GM13976 (cell line): ENCODE measurements around the gene RRP36.

Experiments
- DNase-seq: peaks from one replicate; pipeline ENCODE4 v3.0.0; 2012; ENCODE audit warnings: low spot score
- CTCF ChIP-seq: IDR thresholded peaks from 2 replicates; pipeline ENCODE4 v1.5.1; 2012; ENCODE audit warnings: borderline replicate concordance, mild to moderate bottlenecking; ENCODE audit not compliant: insufficient read depth; ENCODE audit errors: extremely low read depth, missing control alignments, control extremely low read depth
- in situ Hi-C: fragments of 300-500 bp; cut with MboI; formaldehyde crosslinking; loops from one replicate; pipeline ENCODE4 v1.12.0; 2022; ENCODE audit warnings: low sequenced_read_pairs, mixed read lengths, inconsistent platforms; ENCODE audit not compliant: unreplicated experiment

RRP36 gene

GRCh38 chr6:43006251-43006650 lies 15.2 kb upstream of the RRP36 start:
- TF ChIP-seq CTCF: no peak
- DNase-seq: no peak
- in situ Hi-C loops: no loop called here

DNA sequence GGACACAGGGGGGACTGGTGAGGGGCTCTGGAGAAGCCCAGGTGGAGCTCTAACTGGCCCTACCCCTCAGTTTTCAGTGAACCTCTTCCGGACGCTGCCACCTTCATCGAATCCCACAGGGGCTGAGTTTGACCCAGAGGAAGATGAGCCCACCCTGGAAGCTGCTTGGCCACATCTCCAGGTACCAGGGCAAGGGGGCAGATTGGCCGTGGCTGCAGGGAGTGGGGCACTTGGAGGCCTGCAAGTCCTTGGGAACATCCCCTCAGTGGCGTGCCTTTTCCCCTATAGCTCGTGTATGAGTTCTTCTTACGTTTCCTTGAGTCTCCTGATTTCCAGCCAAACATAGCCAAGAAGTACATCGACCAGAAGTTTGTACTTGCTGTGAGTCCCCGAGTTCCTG lies 14.3 kb upstream of the RRP36 start:
- in situ Hi-C loops: no loop called here
- no peak for DNase-seq
- no peak for TF ChIP-seq CTCF

GRCh38 chr6:43009124-43009523 lies 12.3 kb upstream of the RRP36 start:
- in situ Hi-C loops: no loop called here
- peak; percentile 55 for DNase-seq
- peak; percentile 20 for TF ChIP-seq CTCF

DNA sequence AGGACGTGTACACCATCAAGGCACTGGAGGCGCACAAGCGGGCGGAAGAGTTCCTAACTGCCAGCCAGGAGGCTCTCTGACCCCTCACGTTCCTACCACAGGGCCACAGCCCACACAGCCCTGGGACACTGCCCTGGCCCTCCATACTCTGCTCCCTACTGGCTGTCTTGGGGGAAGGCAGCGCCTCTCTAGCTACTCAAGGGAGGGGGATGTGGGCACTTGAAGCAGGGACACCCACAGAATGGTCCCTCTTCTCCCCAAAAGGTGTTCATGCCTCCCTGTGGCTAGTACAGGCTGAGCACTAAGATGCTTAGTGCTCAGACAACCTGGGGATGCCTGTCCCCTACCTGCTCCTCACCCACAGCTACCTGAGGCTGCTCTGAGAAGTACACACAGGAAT lies 10.2 kb upstream of the RRP36 start:
- in situ Hi-C loops: no loop called here
- DNase-seq: no peak
- no peak for TF ChIP-seq CTCF

GRCh38 chr6:43012364-43012763 lies 9.1 kb upstream of the RRP36 start:
- in situ Hi-C loops: no loop called here
- DNase-seq: no peak
- TF ChIP-seq CTCF: no peak

DNA sequence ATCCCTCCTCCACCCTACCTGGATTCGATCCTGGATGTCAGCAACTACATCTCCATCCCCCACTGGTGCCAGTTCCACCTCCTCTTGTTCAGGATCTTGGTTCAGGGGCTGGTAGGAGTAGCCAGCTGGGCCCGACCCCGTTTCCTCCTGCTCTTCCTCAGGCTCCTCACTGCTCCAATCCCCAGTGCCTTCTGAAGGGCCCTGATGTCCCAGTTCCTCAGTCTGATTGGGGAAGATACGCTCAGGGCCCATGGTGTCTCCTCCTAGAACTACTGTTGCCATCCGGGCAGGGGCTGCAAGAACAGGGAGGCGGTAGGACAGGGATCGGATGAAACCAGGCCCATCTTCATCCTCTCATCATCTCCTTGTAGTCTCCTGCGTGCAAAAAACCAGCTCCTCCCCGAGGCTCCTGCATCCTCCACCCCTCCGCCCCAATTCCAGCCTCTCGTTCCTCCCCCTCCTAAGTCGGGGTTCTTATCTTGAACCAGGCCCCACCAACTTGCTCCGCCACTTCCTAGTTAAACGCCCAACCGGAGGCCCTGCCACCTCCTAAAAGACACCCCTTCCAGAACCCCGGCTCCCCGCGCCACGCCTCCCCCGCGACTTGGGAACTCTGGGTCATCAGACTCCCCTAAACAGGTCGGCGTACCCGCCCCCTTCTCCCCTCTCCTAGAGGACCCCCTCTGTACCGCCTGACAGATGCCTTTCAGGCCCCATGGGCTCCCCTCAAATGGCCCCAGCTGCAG lies 8.2 kb upstream of the RRP36 start:
- in situ Hi-C loops: no loop called here
- no peak for DNase-seq
- no peak for TF ChIP-seq CTCF

- TF ChIP-seq CTCF: no peak
- in situ Hi-C loops: no loop called here
- DNase-seq: peak; percentile 99
Observed at GRCh38 chr6:43013843-43014433, 7.5 kb upstream of the RRP36 start, which contains the start of the genes KLHDC3 and MEA1. KLHDC3 (plus strand) TSS chr6:43014249; CDS start chr6:43017193, 2,944 bp downstream. MEA1 (minus strand) TSS chr6:43013946; CDS start chr6:43013813, 133 bp downstream.
